HG03457 (cell line): Measurements from ENCODE around the gene DUS1L.

ENCODE experiments used
- ATAC-seq: cut with Tn5 transposase; IDR thresholded peaks from one replicate; pipeline ENCODE4 v1.9.1; 2021; ENCODE audit warnings: moderate number of reproducible peaks; ENCODE audit not compliant: unreplicated experiment

DUS1L gene

GRCh38 chr17:82088838-82089722 lies 23.5 kb upstream of the DUS1L start:
- no peak for ATAC-seq

GRCh38 chr17:82087961-82088837 lies 22.6 kb upstream of the DUS1L start:
- no peak for ATAC-seq

- no peak for ATAC-seq
Measured at GRCh38 chr17:82086941-82087906, 21.6 kb upstream of the DUS1L start.

GRCh38 chr17:82085931-82086764 lies 20.5 kb upstream of the DUS1L start:
- no peak for ATAC-seq

GRCh38 chr17:82085031-82085861 lies 19.6 kb upstream of the DUS1L start:
- ATAC-seq: no peak

GRCh38 chr17:82084373-82085030 lies 18.9 kb upstream of the DUS1L start:
- no peak for ATAC-seq

- no peak for ATAC-seq
Measured at GRCh38 chr17:82083533-82084359, 18.1 kb upstream of the DUS1L start.

GRCh38 chr17:82083009-82083408 lies 17.4 kb upstream of the DUS1L start:
- ATAC-seq: no peak

- no peak for ATAC-seq
Measured at GRCh38 chr17:82082456-82082855, 16.9 kb upstream of the DUS1L start.

GRCh38 chr17:82081966-82082365 lies 16.4 kb upstream of the DUS1L start:
- ATAC-seq: no peak

GRCh38 chr17:82081546-82081945 lies 15.9 kb upstream of the DUS1L start:
- ATAC-seq: no peak

GRCh38 chr17:82080789-82081464 lies 15.3 kb upstream of the DUS1L start:
- no peak for ATAC-seq

GRCh38 chr17:82080048-82080788 lies 14.6 kb upstream of the DUS1L start:
- ATAC-seq: no peak

- no peak for ATAC-seq
Measured at GRCh38 chr17:82079001-82079677, 13.5 kb upstream of the DUS1L start.

- no peak for ATAC-seq
Measured at GRCh38 chr17:82078433-82078832, 12.8 kb upstream of the DUS1L start.
